Measurements from ENCODE around the gene ATAD1.
"Not testable (repeated sequence)": the region's sequence is repeated elsewhere in the genome, so short reads cannot be mapped to it uniquely, and the experiment has no call there.

The ATAD1 gene

GRCh38 chr10:87845624-87845998 is 27.6 kb upstream of the ATAD1 start:
- DNase-seq, result no peak

GRCh38 chr10:87844837-87845623 is 27.0 kb upstream of the ATAD1 start:
- no peak for DNase-seq

- no peak for DNase-seq
Measured at GRCh38 chr10:87843714-87844113, 25.7 kb upstream of the ATAD1 start.

- DNase-seq, result no peak
Measured at GRCh38 chr10:87842776-87843497, 24.9 kb upstream of the ATAD1 start.

GRCh38 chr10:87842220-87842641 is 24.2 kb upstream of the ATAD1 start:
- DNase-seq, result no peak

GRCh38 chr10:87841186-87841585 is 23.2 kb upstream of the ATAD1 start:
- DNase-seq, result no peak

GRCh38 chr10:87838650-87839049 is 20.6 kb upstream of the ATAD1 start:
- no peak for DNase-seq

- no peak for DNase-seq
Measured at GRCh38 chr10:87837445-87837844, 19.4 kb upstream of the ATAD1 start.

- DNase-seq, result no peak
Measured at GRCh38 chr10:87836098-87836497, 18.1 kb upstream of the ATAD1 start.

- no peak for DNase-seq
Measured at GRCh38 chr10:87829986-87830729, 12.1 kb upstream of the ATAD1 start.

GRCh38 chr10:87829051-87829450 is 11.0 kb upstream of the ATAD1 start:
- DNase-seq, result not testable (repeated sequence)

GRCh38 chr10:87827681-87828080 is 9.7 kb upstream of the ATAD1 start:
- DNase-seq, result no peak

- DNase-seq, result no peak
Measured at GRCh38 chr10:87826653-87827052, 8.6 kb upstream of the ATAD1 start.

GRCh38 chr10:87819289-87819585 is 1.2 kb upstream of the ATAD1 start:
- DNase-seq, result no peak

- no peak for DNase-seq
Measured at GRCh38 chr10:87818505-87819288, 671 bp upstream of the ATAD1 start.

- DNase-seq, result no peak
Measured at GRCh38 chr10:87816898-87817608, 973 bp downstream of the ATAD1 start.

- no peak for DNase-seq
Measured at GRCh38 chr10:87816163-87816897, 1.7 kb downstream of the ATAD1 start.

- no peak for DNase-seq
Measured at GRCh38 chr10:87804939-87805569, 13.0 kb downstream of the ATAD1 start.

GRCh38 chr10:87803831-87804230 is 14.2 kb downstream of the ATAD1 start:
- DNase-seq, result no peak

GRCh38 chr10:87803328-87803727 is 14.7 kb downstream of the ATAD1 start:
- DNase-seq, result no peak

GRCh38 chr10:87801813-87802435 is 16.1 kb downstream of the ATAD1 start:
- not testable (repeated sequence) for DNase-seq

Measured in COR-L47 (cell line).